ENCODE measurements around the gene TTLL5.

DNA sequence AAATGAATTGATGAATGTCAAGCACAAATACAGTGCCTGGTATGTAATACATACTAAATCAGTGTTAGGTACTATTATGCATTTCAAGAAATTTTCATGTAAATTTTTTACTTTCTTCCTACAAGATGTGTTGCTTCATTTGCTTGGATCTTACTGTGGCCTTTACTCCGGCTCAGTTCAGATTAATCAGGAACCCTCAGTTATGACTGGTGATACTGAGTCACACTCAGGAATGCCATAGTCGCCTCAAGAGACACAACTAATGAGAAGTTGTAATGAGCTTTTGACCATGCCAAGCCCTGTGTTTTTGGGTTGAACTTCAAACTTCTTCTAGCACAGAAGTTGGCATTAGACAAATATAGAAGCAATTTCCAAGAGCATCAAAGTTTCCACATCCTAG, 224.8 kb downstream of the TTLL5 start:
- TF ChIP-seq, protein P1, sequence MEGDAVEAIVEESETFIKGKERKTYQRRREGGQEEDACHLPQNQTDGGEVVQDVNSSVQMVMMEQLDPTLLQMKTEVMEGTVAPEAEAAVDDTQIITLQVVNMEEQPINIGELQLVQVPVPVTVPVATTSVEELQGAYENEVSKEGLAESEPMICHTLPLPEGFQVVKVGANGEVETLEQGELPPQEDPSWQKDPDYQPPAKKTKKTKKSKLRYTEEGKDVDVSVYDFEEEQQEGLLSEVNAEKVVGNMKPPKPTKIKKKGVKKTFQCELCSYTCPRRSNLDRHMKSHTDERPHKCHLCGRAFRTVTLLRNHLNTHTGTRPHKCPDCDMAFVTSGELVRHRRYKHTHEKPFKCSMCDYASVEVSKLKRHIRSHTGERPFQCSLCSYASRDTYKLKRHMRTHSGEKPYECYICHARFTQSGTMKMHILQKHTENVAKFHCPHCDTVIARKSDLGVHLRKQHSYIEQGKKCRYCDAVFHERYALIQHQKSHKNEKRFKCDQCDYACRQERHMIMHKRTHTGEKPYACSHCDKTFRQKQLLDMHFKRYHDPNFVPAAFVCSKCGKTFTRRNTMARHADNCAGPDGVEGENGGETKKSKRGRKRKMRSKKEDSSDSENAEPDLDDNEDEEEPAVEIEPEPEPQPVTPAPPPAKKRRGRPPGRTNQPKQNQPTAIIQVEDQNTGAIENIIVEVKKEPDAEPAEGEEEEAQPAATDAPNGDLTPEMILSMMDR (IDR thresholded peaks at IDR 0.05), result no peak
- no peak for TF ChIP-seq POLR2A (IDR thresholded peaks at IDR 0.05)
- TF ChIP-seq POLR2AphosphoS5 (IDR thresholded peaks at IDR 0.05), result no peak
- no peak for TF ChIP-seq EP300 (IDR thresholded peaks at IDR 0.05)
